Left renal cortex interstitium (tissue), 4 donors: Measurements from ENCODE around the gene HORMAD2. TPM values are rescaled to one million over a fixed set of nuclear protein-coding genes. Genes with fewer than 3 reads are reported as not detected.
"Not testable (repeated sequence)": the region's sequence is repeated elsewhere in the genome, so short reads cannot be mapped to it uniquely, and the experiment has no call there.

Experiments used
- DNase-seq, 4 donors: peaks; one replicate each; pipeline ENCODE4 v3.0.0-alpha.2; 2013; ENCODE audit warnings: low read depth in 4 of 4, low spot score in 2 of 4, missing footprints in 1 of 4
- polyA plus RNA-seq, 4 donors: library from polyadenylated mRNA; unstranded; fragments of 120-200 nt; gene quantifications; one replicate each; pipeline ENCODE4 v1.2.1, GENCODE V29; 2013; ENCODE audit not compliant: insufficient read length in 4 of 4

The HORMAD2 gene
- polyA plus RNA-seq, 4 donors, result 0.08 TPM; not detected in 3

DNA sequence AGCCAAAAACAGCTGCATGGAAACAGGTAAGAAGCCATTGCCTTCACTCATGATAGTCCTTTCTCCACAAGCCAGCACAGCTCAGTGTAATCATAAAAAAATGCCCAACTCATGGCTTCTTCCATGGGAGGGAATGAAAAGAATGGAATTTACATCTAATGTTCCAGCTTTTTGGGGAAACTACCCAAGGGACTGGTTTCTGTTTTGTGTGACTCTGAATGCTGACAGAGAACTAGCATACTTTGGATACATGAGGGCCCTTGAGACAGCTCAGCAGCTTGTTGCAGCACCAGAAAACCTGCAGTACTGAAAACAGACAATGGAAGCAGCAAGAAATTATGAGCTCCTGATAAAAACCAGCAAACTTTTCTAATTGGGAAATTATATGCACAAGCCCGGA lies 24.2 kb upstream of the HORMAD2 start:
- no peak for DNase-seq

DNA sequence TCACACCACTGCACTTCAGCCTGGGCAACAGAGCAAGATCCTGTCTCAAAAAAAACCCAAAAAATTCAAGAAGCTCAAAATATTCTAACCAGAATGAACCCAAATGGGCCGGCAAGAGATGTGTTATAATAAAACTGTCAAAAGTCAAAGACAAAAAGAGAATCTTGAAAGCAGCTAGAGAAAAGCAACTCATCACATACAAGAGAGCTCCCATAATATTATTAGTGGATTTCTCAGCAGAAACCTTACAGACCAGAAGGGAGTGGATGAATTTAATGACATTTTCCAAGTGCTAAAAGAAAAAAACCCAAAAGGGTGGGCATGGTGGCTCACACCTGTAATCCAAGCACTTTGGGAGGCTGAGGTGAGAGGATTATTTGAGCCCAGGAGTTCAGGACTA lies 22.9 kb upstream of the HORMAD2 start:
- DNase-seq, result no peak

GRCh38 chr22:30059346-30060020 lies 20.8 kb upstream of the HORMAD2 start:
- DNase-seq, result not testable (repeated sequence)

DNA sequence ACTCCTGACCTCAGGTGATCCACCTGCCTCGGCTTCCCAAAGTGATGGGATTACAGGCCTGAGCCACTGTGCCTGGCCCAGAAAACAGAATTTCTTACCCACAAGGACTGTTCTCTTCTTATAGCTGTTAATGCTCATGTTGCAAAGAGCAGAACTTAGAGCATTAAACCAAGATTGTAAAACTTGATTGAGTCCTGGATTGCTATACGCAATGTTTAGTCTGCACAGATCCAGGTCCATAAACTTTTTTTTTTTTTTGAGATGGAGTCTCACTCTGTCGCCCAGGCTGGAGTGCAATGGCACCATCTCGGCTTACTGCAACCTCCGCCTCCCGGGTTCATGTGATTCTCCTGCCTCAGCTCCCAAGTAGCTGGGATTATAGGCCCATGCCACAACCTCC lies 19.2 kb upstream of the HORMAD2 start:
- DNase-seq, result not testable (repeated sequence)

DNA sequence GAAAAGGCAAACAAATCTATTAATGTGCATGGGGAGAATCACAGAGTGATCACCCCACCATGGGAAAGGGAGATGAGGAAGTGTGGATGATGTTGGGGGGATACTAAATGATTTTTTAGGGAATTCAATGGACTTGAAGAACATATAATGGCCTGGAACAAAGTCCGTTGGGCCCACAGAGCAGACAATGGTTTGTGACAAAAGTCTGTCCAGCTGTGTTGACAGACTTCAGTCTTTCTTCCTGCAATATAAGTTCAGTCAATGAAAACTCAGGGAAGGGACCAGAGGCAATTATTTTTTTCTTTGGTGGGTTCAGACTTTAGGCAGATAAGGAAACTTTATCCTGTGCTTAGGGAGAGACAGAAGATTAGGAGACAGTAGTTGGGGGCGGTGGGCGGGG lies 18.0 kb upstream of the HORMAD2 start:
- no peak for DNase-seq

- DNase-seq, result no peak
These were observed 17.3 kb upstream of the HORMAD2 start for GRCh38 chr22:30062950-30063349.

GRCh38 chr22:30064172-30064571 lies 16.1 kb upstream of the HORMAD2 start:
- DNase-seq, result no peak

DNA sequence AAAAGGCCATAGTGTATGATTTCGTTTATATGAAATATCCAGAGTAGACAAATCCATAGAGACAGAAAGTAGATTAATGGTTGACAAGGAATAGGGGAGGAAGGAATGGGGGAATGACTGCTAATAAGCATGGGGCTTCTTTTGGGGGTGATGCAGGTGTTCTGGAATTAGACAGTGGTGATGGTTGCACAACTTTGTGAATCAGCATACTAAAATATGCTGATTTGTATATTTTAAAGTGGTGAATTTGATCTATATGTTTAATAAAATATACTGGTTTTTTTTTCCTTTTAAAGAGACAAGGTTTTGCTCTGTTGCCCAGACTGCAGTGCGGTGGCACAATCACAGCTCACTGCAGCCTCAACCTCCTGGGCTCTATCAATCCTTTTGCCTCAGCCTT lies 6.5 kb upstream of the HORMAD2 start:
- DNase-seq, result no peak

DNA sequence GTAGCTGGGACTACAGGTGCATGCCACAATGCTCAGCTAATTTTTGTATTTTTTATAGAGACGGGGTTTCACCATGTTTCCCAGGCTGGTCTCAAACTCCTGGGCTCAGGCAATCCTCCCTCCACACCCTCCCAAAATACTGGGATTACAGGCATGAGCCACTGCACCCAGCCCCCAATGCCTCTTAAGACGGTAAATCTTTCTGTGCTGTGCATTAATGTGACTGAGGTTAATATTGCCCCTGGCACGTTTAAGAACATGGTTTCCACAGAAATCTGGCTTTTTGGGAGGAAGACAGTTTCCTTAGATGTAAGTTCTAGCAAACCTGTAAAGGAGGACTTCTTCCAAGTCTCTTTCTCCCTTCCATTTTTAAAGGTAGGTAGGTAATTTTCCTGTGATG lies 6.1 kb upstream of the HORMAD2 start:
- no peak for DNase-seq

- no peak for DNase-seq
These were observed 5.3 kb upstream of the HORMAD2 start for GRCh38 chr22:30074994-30075393.

GRCh38 chr22:30077279-30077880 lies 2.9 kb upstream of the HORMAD2 start:
- DNase-seq, result no peak

DNA sequence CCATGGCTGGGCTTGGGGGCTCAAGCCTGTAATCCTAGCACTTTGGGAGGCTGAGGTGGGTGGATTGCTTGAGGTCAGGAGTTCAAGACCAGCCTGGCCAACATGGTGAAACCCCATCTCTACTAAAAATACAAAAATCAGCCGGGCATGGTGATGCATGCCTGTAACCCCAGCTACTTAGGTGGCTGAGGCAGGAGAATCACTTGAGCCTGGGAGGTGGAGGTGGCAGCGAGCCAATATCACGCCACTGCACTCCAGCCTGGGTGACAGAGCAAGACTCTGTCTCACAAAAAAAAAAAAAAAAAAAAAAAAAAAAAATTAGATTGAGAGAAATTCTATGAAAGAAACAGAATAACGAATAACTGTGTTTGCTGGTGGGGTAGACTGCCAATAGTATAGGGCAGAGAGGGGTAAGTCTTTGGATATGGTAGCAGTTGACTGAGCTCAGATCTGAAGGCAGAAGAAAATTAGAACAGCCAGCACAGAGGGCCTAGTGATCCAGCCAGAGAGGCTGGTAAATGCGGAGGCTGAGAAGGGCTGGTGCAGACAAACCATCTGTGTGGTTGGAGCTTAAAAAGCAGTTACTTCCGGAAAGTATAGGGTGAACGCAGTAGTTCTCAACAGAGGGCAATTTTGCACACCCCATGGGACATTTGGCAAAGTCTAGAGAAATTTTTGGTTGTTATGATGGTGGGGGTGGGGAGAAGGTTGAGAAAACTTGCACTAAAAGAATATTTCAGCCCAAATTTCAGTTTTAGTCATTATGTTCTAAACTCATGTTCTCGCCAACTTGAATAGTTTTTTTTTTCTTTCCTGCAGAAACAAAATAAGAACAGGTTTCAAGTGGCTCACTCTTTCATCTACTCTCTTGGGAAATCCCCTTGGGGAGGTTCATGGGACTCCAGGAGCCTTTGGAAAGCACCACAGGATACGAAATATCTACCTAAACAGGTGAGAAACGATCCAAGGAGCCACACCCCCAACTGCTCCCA lies 1.6 kb upstream of the HORMAD2 start:
- no peak for DNase-seq

GRCh38 chr22:30080805-30081204 lies 541 bp downstream of the HORMAD2 start:
- no peak for DNase-seq

DNA sequence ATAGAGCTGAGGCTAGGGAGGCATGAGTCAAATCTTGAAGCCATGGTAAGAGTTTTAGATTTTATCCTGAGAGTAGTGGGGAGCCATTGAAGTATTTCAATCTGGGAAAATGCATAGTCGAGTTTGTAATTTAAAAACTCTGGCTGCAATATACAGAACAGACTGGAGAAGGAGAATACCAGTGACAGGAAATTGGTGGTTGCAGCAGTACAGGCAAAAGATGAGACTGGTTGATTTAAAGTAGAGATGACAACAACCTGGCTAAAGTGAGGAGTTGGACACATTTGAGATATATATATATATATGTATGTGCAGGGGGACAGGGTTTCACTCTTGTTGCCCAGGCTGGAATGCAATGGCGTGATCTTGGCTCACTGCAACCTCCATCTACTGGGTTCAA lies 6.2 kb downstream of the HORMAD2 start:
- no peak for DNase-seq

DNA sequence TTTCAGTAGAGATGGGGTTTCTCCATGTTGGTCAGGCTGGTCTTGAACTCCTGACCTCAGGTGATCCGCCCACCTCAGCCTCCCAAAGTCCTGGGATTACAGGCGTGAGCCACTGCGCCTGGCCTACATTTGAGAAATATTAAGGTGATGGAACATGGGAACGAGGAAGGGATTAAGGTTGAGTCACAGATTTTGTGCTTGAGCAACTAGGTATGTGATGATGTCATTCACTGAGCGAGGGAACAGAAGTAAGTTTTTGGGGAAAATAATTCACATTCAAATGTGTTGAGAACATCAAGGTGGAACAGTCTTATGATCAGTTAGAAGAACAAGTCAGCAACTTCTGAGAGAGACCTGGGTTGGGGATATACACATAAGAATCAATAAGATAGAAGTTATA lies 6.8 kb downstream of the HORMAD2 start:
- not testable (repeated sequence) for DNase-seq

DNA sequence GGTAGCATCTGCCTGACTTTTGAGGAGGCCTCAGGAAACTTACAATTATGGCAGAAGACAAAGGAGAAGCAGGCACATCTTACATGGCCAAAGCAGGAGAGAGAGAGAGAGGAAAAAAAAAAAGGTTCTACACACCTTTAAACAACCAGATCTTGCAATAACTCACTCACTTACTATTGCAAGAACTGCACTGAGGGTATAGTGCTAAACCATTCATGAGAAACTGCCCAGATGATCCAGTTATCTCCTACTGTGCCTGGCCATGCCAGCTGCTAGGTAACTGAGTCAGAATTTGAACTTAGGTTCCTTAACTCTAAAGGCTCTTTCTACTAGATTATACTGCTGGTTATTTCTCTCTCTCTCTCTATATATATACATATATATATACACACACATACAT lies 7.3 kb downstream of the HORMAD2 start:
- no peak for DNase-seq

GRCh38 chr22:30088468-30088867 lies 8.2 kb downstream of the HORMAD2 start:
- DNase-seq, result no peak

- DNase-seq, result no peak
These were observed 9.4 kb downstream of the HORMAD2 start for GRCh38 chr22:30089655-30089974.

GRCh38 chr22:30092686-30093085 lies 12.4 kb downstream of the HORMAD2 start:
- DNase-seq, result no peak

GRCh38 chr22:30094804-30095203 lies 14.5 kb downstream of the HORMAD2 start:
- DNase-seq, result no peak

DNA sequence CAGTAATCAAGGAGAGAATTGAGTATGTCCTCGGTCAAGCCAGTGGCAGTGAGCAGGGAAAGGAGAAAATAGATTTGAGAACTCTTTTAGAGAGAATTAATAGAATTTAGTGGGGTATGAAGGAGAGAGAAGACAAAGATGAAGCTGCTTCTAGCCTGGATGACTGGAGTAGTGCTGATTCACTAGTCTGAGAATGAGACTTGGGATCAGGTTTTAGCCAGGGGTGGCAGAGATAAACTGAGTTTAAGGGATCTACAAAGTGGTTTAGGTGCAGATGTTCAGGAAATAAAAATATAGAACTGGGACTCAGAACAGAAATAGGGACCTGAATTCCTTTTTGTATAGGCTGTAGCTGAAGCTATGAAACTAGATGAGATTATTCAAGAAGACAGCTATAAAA lies 17.6 kb downstream of the HORMAD2 start:
- DNase-seq, result no peak

DNA sequence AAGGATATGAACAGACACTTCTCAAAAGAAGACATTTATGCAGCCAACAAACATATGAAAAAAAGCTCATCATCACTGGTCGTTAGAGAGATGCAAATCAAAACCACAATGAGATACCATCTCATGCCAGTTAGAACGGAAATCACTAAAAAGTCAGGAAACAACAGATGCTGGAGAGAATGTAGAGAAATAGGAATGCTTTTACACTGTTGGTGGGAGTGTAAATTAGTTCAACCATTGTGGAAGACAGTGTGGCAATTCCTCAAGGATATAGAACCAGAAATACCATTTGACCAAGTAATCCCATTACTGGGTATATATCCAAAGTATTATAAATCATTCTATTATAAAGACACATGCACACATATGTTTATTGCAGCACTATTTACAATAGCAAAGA lies 20.5 kb downstream of the HORMAD2 start:
- not testable (repeated sequence) for DNase-seq
